GM13977 (cell line): ENCODE results near the gene POLN.
"Not testable (repeated sequence)": the region's sequence is repeated elsewhere in the genome, so short reads cannot be mapped to it uniquely, and the experiment has no call there.

Source experiments
- DNase-seq: peaks from one replicate; pipeline ENCODE4 v3.0.0; 2012; ENCODE audit warnings: low spot score
- in situ Hi-C: fragments of 300-500 bp; cut with MboI; formaldehyde crosslinking; loops from one replicate; pipeline ENCODE4 v1.12.0; 2022; ENCODE audit warnings: low sequenced_read_pairs, low pct_unique_long_range_greater_than_20kb, mixed read lengths, inconsistent platforms; ENCODE audit not compliant: unreplicated experiment
- TF ChIP-seq, protein P1 (sequence below): IDR thresholded peaks from 2 replicates; pipeline ENCODE4 v1.5.1; 2012; ENCODE audit warnings: mild to moderate bottlenecking, control low read depth; ENCODE audit not compliant: insufficient read depth; ENCODE audit errors: extremely low read depth, missing control alignments

POLN gene

DNA sequence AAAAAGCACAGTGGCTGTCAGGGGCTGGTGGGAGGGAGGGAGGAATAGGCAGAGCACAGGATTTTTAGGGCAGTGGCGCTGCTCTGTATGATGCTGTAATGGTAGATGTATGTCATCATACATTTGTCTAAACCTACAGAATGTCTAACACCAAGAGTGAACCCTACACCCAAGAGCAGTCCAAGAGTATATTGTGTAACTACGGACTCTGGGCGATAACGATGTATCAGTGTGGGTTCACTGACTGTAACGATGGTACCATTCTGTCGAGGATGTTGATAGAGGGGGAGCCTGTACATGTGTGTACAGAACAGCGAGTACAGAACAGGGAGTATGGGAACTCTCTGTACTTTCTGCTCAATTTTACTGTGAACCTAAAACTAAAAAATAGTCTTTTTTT lies 76.5 kb downstream of the POLN start:
- DNase-seq = no peak
- in situ Hi-C loops = no loop called here
- TF ChIP-seq, protein P1, sequence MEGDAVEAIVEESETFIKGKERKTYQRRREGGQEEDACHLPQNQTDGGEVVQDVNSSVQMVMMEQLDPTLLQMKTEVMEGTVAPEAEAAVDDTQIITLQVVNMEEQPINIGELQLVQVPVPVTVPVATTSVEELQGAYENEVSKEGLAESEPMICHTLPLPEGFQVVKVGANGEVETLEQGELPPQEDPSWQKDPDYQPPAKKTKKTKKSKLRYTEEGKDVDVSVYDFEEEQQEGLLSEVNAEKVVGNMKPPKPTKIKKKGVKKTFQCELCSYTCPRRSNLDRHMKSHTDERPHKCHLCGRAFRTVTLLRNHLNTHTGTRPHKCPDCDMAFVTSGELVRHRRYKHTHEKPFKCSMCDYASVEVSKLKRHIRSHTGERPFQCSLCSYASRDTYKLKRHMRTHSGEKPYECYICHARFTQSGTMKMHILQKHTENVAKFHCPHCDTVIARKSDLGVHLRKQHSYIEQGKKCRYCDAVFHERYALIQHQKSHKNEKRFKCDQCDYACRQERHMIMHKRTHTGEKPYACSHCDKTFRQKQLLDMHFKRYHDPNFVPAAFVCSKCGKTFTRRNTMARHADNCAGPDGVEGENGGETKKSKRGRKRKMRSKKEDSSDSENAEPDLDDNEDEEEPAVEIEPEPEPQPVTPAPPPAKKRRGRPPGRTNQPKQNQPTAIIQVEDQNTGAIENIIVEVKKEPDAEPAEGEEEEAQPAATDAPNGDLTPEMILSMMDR = no peak

DNA sequence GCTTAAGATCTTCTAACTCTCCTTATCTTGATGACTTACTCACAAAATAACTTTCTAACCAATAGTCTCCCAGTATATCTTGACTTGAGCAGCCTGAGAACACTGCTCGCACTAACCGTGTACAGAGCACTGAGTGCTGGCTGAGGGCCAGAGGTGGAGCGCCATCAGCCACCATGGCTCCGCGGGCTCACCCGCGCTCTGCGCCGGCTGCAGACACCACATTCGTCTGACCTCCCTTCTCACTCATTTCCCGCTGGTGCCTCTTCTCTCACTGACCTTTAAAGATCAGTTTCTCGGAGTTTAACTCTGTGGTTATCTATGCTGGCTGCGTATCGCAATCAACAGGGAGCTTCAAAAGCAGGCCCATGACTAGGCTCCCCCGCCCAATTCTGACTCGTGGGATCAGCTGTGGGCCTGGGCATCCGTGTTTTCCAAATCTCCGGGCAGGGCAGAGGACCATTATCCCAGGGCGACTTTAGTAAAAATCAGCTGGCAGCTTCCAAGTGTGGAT lies 78.6 kb downstream of the POLN start:
- TF ChIP-seq, protein P1 = no peak
- DNase-seq = no peak
- in situ Hi-C loops = no loop called here

DNA sequence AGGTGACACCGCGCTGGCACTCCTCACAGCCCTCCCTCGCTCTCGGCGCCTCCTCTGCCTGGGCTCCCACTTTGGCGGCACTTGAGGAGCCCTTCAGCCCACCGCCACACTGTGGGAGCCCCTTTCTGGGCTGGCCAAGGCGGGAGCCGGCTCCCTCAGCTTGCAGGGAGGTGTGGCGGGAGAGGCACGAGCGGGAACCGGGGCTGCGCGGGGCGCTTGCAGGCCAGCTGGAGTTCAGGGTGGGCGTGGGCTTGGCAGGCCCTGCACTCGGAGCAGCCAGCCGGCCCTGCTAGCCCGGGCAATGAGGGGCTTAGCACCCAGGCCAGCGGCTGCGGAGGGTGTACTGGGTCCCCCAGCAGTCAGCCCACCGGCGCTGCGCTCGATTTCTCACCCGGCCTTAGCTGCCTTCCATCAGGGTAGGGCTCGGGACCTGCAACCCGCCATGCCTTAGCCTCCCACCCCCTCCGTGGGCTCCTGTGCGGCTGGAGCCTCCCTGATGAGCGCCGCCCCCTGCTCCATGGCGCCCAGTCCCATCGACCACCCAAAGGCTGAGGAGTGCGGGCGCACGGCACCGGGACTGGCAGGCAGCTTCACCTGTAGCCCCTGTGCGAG lies 80.7 kb downstream of the POLN start:
- DNase-seq, in situ Hi-C loops: not testable (repeated sequence)

DNA sequence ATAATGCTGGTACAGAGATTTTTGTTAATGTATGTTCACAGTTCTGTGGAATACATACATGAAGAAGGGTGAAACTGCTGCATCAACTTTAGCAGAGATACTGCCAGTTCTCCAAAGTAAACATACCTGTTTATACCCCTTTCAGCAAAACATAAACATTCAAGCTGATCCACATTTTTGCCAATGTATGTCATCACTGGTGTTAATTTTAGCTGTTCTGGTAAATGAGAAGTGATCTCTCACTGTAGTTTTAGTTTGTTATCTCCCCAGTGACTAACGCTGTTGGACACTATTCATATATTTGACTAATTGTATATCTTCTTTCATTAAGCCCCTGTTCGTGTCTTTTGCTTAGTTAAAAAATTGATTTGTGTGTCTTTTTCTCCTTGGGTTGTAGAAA lies 82.0 kb downstream of the POLN start:
- in situ Hi-C loops = no loop called here
- TF ChIP-seq, protein P1 = no peak
- no peak for DNase-seq

DNA sequence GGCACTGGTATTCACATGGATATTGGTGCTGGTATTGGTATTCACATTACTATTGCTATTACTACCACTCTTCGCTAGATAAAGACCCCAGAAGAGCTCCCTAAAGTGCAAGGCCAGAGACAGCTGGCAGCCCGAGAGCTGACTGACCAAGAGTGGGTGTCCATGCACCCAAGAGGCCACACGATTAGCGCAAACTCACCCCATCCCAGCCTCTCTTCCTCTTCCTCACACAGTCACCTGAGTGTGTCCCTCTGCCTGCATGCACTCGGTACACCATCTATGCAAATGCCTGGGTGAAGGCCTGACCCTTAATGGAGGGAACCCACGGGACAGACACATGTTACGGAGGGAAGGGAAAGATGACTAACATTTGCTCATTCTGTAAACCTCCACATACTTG lies 86.7 kb downstream of the POLN start:
- TF ChIP-seq, protein P1 = no peak
- DNase-seq = no peak
- in situ Hi-C loops = no loop called here

DNA sequence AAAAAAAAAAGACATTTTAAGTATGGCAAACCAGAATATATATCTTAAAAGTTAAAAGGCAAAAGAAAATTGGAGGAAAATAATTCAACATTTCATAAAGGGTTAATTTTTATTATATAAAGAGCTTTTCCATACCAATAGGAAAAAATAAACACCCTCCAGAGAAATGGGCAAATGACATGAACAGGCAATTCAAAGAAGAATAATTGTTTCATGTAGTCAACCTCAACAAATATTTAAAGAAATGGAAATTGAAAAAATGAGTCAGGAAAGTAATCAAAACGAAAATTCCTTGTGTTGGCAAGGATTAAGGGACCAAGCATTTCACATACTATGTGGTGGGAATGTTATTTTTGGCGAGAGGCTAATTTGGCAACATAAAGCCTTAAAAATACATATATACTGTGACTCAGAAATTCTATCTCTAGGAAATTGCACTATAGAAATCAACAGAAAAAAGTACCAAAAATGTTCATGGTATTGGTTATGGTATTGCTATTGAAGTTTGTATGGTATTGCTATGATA lies 87.6 kb downstream of the POLN start:
- in situ Hi-C loops = no loop called here
- TF ChIP-seq, protein P1 = no peak
- no peak for DNase-seq

DNA sequence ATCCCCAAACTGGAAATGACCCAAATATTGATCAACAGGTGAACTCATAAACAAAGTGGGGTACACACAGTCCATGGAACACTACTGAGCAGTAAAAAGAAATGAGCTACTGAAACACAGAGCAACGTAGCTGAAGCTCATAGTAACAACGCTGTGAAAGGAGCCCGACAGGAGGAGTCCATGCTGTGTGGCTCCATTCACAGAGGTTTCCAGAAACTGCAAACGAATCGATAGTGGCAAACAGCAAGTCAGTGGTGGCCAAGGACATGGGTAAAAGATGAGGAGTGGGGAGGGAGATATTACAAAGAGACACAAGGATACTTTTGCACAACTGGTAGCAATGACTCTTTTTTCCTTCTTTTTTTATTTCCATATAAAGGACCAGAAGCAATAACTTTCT lies 90.4 kb downstream of the POLN start:
- in situ Hi-C loops = no loop called here
- no peak for DNase-seq
- TF ChIP-seq, protein P1 = no peak
